NCI-H2107 (cell line): ENCODE measurements around the gene INTS15.

ENCODE experiments used
- DNase-seq: peaks from one replicate; lab custom pipeline; 2025; lab: John Stamatoyannopoulos, UW

Gene INTS15

DNA sequence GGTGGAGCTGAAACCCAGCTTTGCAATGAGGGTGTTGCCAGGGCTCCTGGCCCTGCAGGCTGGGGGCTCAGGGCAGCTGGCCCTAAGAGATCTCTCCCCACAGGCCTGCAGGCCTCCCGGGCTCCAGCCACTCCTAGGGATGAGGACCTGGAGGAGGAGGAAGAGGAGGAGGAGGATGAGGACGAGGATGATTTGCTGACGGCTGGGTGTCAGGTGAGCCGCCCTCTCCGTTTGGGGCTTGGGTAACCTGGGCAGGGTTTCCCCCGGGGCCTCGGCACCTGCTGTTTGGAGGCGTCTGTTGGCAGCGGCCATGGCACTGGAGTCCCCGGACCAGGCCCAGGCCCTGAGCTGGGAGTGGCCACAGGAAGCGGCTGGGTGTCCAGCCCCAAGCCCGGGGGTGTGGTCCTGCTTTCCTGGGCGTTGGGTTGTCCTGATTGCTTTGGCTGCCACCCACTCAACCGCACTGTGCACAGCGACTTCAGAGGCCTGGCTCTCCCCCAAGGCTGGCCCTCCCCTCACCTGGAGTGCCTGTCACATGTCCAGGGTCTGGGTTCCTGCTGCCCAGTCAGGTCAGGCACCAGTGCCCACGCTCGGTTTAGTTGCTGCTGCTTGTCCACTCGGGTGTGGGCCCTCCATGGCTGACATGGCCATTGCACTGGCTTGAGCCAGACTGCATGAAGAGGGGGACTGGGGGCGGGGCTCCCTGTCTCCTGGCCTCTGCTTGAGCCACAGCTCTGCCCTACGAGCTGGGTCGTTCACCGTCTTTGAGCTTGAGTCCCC lies 53.2 kb downstream of the INTS15 start:
- DNase-seq, result no peak

DNA sequence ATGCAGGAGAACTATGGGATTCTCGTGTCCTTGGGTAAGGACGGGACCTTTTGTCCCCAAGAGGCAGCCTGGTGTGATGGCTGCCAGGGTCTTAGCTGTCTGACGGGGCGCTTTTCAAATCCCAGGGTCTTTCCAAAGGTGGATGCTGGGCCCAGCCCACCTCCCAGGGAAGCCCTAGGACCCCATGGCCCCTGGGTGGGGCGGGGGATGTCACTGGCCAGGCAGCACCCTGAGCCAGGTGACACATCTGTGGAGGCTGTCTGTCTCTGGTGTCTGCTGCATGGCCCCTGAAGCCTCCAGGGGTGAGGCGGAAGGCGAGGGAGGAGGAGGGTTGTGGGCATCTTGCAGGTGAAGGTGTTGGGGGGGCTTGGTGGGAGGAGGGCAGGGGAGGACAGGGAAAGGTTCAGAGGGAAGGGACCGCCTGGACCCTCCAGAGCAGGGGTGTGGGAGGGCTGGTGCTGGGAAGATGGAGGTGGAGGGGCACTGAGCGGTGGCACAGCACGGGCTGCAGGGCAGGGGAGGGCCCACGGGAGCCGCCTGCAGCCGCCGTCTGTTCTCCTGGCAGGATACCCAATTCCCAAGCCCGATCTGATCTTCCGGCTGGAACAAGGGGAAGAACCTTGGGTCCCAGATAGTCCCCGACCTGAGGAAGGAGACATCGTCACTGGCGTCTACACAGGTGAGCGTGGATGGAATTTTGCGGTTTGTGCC lies 54.2 kb downstream of the INTS15 start:
- no peak for DNase-seq

DNA sequence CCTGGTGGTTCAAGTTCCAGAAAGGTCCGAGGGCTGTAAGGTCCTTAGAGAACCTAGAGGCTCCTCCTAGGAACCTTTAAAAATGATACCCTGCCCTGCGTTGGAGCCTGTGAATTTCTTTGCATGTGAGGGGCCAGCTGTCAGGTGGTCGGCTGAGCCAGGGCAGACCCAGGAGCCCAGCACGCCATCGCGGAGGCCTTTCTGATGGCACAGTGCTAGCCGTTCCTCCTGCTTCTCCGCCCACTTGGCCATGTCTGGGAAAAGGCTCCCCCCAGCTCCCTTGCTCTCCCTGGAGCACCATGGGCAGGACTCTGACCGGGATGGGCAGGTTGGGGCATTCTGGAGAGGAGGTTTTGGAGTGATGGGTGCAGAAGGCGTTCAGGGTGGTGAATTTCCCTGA lies 54.9 kb downstream of the INTS15 start:
- no peak for DNase-seq

DNA sequence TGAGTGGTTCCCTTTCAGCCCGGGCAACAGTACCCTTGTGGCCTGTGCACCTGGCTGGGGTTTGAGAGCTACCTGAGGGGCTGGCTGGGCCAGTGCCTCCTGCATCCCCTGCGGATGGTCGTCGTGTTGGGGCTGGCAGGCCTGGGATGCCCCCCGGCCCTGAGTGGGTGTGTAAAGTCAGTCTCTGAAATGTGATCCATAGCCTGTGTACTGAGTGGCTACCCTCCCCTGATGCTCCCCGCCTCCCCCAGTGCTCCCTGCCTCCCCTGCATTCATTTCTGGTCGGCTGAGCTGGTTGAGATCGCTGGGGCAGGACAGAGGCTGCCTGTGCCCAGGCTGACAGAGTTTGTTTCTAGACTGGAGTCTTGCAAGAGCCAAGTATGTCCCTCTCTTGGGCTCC lies 56.6 kb downstream of the INTS15 start:
- no peak for DNase-seq

DNA sequence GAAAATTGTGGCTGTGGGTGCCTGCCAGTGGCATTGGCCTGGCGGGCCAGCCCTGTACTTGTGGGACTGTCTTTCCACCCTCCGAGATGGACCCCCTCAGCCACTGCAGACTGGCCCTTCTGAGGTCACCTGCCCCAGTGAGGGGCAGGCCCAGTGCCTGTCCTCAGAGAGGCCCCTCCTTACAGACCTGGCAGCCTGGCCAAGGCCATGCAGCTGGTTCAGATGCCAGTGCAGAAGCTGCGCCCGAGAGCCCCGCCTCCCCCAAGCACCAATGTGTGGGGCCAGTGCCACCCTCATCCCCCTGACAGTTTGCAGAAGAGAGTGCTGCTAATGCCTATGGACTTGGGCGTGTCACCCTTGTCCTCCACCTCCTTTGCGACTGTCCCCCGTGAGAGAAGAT lies 57.3 kb downstream of the INTS15 start:
- no peak for DNase-seq

DNA sequence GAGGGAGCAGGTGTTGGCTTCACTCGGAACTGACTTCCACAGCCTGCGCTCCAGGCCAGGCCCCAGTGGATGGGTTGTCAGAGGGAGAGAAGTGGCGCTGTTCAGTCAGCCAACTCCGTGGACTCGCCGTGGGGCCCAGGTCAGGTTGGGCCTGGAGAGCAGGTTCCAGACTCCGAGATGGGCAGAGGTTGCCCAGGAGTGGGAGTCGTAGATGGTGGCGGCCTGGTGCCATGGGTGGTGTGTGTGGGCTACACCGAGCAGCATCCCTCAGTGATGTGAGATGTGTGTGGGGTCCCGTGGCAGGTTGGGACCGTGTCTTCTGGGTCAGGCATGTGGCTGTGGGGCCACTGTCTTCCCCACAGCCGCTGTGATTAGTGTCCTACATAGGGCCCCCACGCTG lies 57.7 kb downstream of the INTS15 start:
- no peak for DNase-seq

DNA sequence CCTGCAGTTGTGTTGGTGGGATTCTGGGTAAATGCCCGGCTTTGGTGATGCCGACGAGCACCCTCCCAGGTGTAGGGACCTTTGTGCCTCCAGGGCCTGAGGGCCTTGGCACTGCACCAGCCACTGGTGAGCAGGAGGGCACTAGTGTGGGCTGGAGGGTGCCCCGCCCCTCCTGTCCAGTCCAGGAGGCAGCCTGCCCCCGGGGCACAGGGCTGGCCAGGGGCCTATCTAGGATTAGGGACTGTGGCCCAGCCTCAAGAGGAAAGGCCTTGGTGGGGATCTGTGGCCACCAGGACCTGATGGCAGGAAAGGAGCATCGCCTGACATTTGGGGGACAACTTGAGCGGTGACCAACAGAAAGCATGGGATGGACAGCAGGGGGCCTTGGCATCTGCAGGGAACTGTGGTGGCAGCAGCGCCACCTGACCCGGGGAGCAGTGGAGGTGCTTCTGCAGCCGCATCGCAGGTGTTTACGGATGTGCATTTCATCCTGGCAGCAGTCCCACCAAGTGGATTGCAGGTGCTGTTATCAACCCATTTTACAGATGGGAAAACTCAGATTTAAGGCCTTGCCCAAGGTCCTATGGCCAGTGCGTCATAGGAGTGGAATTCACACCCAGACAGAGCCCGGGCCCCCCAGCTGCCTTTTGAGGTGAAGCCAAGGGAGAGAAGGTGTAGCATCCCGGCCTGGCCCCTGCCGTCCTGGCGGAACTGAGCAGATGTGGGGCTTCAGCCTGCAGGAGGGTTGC lies 58.4 kb downstream of the INTS15 start:
- DNase-seq, result no peak

DNA sequence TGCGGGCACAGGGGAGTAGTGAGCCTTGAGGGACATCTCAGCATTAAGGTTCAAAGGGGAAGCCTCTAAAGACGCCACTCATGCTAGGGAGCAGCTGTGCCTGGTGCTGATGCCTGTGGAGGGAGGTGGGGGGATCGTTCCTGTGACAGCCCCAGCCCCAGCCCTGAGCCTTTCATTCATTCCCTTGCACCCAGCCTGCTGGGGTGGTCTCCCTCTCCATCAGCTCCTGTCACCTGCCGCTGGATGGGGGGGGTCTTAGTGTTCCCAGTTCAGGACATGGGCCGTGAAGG lies 58.9 kb downstream of the INTS15 start:
- DNase-seq, result no peak

DNA sequence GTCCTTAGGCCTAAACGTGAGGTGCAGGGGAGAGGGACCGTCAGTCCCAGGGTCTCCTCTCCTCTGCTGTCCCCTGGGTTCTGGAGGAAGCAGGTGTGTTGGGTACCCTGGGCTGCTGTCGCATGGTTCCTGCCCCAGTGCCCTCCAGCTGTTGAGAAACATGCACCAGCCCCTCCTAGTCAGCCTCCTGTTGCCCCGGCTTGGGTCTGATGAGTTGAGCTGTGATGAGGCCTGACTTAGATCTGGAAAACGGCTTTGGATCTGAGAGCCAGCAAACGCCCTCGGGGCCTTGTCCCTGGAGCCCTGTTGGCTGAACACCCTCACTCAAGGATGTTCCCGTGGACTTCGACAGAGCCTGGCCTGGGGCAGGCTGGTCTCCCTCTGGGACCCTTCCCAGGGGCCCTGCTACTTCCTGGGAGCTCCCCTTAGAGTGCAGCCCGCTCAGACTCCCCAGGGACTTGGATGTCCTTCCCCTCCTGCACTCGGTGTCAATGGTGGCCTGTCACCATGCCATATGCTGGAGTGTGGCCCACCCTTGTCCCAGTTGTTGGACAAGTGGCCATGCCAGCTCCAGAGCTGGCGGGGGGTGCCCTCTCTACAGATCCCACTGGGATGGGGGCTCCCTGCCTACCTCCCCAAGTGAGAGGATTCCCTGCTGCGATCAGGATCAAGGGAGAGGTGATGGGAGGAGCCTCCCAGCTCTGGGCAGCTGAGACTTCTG lies 59.6 kb downstream of the INTS15 start:
- DNase-seq, result no peak

DNA sequence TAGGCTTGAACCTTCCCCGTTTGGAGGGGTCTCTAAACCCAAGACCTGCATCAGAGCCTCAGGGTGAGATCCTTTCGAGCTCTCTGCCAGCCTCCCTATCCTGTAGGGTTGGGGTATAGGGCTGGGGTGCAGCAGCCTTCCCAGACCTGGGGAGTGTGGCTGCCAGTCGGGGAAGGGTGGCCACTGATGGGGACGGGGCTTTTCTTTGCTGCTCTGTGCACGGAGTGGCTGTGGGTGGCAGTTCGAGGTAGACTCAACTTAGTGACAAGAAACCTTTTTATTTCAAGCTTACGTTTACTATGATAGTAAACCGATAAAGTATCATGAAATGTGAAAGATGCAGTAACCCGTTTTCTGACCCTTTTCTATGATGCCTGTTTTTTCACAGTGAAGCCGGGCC lies 60.3 kb downstream of the INTS15 start:
- no peak for DNase-seq

DNA sequence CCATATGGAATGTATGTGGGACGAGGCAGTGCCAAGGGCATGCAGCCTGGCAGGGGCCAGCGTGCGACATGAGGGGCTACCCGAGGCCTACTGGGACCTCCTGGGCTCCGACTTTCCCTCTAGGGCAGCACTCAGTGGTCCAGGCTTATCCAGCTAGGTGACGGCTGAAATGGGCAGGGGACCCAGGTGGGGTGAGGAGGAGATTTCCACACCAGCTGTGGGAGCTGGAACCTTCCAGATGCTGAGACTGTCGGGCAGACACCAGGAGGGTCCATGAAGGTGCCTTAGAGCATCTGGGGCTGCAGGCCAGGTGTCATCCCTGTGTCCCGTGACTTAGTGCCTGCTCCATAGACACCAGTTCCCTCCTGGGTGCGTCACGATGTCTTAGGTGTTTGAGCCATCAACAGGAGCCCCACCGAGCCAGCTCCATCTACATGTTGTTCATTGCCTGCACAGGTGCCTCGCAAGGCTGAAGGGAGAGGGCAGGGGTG lies 60.7 kb downstream of the INTS15 start:
- DNase-seq, result no peak

DNA sequence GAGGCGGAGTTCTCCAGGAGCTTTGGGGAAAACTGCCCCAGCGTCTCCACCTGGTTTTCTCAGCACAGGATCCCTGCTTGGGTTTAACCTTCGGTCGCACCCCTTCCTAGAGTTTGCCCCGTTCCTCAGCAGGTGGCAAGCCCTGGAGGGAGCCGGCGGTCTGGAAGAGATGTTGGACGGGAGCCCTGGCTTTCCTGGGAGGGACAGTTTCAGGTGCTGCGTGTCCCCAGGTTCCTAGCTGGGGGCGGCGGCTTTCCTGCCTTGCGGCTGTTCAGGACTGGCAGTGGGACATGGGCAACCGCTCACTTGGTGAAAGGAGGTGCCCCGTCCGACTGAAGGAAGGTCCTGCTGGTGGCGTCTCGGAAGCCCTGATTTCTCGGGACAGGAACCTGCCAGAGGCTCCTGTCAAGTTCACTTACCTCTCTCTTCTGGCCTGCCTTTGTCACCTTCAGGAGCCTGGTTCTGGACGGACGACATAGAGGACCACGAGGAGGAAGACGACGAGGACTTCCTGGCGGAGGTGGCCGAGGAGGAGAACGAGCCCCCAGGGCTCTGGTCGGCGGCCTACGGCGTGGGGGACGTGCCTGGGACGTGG lies 62.1 kb downstream of the INTS15 start:
- DNase-seq, result no peak

DNA sequence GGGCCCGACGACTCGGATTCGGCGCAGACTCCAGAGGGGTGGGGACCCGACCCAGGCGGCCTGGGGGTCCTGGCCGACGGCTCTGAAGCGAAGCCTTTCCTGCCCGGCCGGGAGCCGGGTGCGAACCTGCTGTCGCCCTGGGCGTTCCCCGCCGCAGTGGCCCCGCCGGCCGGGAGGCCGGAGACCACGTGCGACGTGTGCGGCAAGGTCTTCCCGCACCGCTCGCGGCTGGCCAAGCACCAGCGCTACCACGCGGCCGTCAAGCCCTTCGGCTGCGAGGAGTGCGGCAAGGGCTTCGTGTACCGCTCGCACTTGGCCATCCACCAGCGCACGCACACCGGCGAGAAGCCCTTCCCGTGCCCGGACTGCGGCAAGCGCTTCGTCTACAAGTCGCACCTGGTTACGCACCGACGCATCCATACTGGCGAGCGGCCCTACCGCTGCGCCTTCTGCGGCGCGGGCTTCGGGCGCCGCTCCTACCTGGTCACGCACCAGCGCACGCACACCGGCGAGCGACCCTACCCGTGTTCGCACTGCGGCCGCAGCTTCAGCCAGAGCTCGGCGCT lies 62.7 kb downstream of the INTS15 start:
- DNase-seq, result no peak

DNA sequence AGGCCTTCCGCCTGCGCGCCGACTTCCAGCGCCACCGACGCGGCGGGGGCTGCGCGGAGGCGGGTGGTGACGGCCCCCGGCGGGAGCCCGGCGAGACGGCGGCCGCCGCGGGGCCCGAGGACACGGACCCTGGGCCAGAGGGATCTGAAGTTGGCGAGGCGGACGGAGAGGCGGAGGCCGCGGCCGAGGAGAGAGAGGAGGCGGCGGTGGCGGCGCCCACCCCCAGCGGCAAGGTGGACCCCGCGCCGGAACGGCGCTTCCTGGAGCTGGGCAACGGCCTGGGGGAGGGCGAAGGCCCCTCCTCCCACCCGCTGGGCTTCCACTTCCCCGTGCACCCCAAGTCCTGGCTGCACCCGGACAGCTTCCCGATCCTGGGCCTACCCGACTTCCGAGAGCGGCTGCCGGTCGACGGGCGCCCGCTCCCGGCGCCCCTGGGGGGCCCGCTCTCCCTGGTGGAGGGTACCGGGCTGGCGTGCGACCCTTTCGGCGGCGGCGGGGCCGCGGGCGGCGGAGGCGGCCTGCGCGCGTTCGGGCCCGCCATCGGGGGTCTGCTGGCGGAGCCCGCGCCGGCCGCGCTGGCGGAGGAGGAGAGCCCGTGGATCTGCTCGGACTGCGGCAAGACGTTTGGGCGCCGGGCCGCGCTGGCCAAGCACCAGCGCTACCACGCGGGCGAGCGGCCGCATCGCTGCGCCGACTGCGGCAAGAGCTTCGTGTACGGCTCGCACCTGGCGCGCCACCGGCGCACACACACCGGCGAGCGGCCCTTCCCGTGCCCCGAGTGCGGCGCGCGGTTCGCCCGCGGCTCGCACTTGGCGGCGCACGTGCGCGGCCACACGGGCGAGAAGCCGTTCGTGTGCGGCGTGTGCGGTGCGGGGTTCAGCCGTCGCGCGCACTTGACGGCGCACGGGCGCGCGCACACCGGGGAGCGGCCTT lies 63.5 kb downstream of the INTS15 start:
- no peak for DNase-seq

DNA sequence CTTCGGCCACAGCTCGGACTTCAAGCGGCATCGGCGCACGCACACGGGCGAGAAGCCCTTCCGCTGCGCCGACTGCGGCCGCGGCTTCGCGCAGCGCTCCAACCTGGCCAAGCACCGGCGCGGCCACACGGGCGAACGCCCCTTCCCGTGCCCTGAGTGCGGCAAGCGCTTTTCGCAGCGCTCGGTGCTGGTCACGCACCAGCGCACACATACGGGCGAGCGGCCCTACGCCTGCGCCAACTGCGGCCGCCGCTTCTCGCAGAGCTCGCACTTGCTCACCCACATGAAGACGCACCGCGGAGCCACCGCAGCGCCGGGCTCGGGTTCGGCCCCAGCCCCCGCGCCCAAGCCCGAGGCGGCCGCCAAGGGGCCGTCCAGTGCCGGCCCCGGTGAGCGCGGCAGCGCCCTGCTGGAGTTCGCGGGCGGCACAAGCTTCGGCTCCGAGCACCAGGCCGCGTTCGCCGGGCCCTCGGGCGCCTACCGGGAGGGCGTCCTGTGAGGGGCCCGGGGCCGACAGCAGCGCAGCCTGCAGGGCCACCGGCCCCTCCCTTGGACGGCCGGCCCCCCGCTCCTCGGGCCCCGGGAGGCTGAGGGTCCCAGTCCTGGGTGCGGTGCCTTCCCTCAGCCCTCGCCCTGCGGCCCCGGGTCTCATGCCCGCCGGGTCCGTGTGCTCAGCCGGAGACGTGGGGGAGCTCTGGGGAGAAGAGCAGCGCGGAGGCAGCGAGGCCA lies 64.5 kb downstream of the INTS15 start:
- DNase-seq, result no peak

DNA sequence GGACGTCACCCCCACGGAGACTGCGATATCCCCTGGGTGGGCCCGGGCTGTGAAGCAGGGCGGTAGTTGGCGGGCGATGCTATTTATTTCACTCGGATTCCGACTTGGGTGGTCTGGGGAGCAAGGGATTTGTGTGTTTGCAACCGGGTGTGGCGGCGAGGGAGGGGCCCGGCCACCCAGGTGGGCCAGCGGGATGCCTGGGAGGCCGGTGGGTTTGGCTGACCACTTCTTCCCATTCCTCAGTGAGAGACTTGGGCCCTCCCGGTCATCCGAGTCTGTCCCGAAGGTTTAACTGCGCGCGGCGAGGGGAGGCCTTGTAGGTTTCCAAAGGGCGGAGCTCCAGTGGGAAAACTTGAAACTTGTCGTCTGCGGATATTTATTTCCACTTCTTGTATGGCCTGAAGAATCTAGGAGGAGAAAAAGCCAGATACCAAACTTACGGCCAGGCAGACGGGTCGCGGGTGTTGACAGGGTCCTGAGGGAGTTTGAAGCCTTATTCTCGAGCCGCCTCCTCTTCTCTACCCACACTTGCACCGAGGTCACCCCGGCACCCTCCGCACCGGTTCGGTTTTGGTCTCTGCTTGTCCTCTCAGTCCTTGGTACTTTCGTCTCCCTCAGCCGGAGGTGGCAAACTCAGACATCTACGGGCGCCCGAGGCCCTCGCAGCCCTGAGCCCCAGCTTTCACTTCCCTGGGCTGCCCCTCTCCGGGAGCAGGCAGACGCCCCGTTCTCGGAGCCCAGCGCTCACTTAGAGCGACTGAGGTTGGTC lies 65.2 kb downstream of the INTS15 start:
- no peak for DNase-seq

DNA sequence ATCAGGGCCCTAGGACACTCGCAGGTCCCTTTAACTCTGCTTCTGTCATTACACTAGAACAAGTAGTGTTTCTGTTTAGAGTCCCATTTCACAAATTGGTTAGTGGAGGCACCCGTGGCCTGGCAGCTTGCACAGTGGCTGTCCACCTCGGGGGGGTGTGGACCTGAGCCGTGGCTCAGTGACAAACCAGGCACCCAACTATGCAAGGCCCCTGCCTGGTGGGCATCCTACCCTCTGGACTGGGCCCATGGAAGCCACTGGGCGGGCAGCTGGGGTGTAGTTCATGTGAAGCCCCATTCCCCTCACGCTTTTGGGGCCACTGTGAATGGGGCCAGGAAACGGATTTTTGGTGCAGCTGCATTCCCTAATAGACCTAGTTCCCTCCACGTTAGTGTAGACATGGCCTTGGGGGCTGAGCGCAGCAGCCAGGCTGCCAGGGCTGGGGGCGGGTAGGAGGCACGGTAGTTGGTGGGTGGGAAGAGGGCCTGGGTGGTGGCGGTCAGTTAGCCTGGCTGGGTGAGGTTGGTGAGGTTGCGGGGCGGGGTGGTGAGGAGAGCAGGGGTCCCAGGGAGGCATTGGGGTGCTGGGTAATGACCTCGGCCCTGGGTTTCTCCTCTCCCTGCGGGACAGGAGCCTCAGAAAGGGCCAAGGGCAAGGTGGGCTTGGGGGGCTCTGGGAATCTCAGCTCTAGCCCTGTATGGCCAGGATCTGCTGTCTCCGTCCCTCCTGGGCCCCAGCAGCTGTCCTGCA lies 66.0 kb downstream of the INTS15 start:
- no peak for DNase-seq

DNA sequence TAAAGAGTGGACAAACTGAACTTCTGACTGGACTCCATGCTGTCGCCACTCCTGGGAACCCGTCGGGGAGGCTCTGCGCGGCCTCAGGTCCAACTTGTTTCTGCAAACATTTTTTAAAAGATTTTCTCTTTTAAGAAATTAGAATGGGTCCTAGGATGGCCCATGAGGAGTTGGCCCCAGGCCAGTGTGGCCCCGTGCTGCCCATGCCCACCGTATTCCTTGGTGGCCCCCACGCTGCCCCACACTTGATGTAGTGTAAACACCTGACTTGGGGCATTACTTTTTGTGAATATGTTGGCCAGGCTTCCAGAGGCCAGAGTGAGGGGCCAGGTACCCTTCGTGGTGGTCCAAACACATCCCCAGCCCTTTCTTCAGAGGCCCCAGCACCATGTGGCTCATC lies 66.6 kb downstream of the INTS15 start:
- DNase-seq, result no peak
